ENCODE results near the gene NAGLU. TPM values are rescaled to one million over a fixed set of nuclear protein-coding genes. Genes with fewer than 3 reads are reported as not detected.

Gene NAGLU
- polyA plus RNA-seq, 1 of the 3 experiments (the other 2 are of a cell fraction), result 33.9 TPM

DNA sequence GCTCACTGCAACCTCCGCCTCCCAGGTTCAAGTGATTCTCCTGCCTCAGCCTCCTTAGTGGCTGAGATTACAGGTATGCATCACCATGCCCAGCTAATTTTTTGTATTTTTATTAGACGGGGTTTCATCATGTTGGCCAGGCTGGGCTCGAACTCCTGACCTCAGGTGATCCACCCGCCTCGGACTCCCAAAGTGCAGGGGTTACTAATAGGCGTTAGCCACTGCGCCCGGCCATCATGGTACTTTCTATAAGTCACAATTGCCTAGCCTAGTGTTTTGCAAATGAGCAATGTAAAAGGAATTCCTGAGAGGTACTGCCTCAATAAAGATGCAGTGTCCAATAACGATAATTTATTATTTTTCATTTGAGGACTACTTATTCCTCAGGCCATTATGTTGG lies 55.4 kb downstream of the NAGLU start:
- ChIA-PET CTCF (interaction anchor here (3.6 kb wide), 1 partner anchor 13 kb away, joined by 22 read pairs; the partner anchor contains the start of gene PSMC3IP), POLR2A (no interaction called here)
- TF ChIP-seq JUND (IDR thresholded peaks at IDR 0.05), result no peak
- H3K27me3 ChIP-seq (ENCODE audit: insufficient read depth), result no peaks in the 10 kb centered on the region
- no peak for DNase-seq
- H4K20me1 ChIP-seq (ENCODE audit: insufficient read depth), result peaks cover 15% of the 10 kb centered on the region; the same call in 1 of the 2 replicates
- peaks cover 20 to 34% of the 10 kb centered on the region in 2 experiments for H3K36me3 ChIP-seq (replicated peaks in 1 of 2; ENCODE audit: control insufficient read depth in 1 of 2, insufficient read depth in 2 of 2, low read length in 1 of 2)
- H3F3A ChIP-seq (replicated peaks; ENCODE audit: insufficient read depth), result peaks cover under 1% of the 10 kb centered on the region
- H3K4me3 ChIP-seq (ENCODE audit: low read depth in 2 of 2, low read length in 1 of 2), result no peak overlapping the region
- no peak overlapping the region for H3K4me2 ChIP-seq
- H3K79me2 ChIP-seq (ENCODE audit: insufficient read depth), result peaks cover 58% of the 10 kb centered on the region
- no peak overlapping the region for H2AFZ ChIP-seq (ENCODE audit: low read depth)
- no peak overlapping the region for H3K9ac ChIP-seq
- no peak overlapping the region for H3K27ac ChIP-seq (ENCODE audit: low read depth in 2 of 2, low read length in 1 of 2)
- H3K9me2 ChIP-seq, result no peaks in the 10 kb centered on the region
- H3K9me3 ChIP-seq, result no peaks in the 10 kb centered on the region
- WGBS (ENCODE audit: low lambda C conversion rate), result 97% methylated on average over 9 of the region's 9 CpGs
- no peaks in the 10 kb centered on the region; a peak in 1 of 4 replicates for H3K4me1 ChIP-seq (ENCODE audit: control insufficient read depth in 1 of 2, insufficient read depth in 2 of 2, low read depth in 1 of 2, low read length in 1 of 2)

Small RNA genes within 50 kb of the gene (small RNA-seq; reads per million reads assigned to genes)
- 0 to 0.64 (median 0) reads per million in 7 experiments for gene MIR548AT

Other genes starting within 250 kb of the NAGLU start
- 1.4 and 2.3 TPM in 2 replicates for gene STAT5A, start 247.7 kb upstream of the NAGLU start, polyA plus RNA-seq (2012; rRNA removed)
- gene STAT3, start 147.8 kb upstream of the NAGLU start, polyA plus RNA-seq (2012; rRNA removed), result 35.7 and 38.7 TPM in 2 replicates
- 264 and 290 TPM in 2 replicates for gene CAVIN1, start 113.0 kb upstream of the NAGLU start, polyA plus RNA-seq (2012; rRNA removed)
- 31.7 and 37.1 TPM in 2 replicates for gene ATP6V0A1, start 77.4 kb upstream of the NAGLU start, polyA plus RNA-seq (2012; rRNA removed)
- gene HSD17B1, start 16.7 kb downstream of the NAGLU start, polyA plus RNA-seq (2012; rRNA removed), result 1.2 and 1.3 TPM in 2 replicates
- 56.6 and 69.4 TPM in 2 replicates for gene COASY, start 25.9 kb downstream of the NAGLU start, polyA plus RNA-seq (2012; rRNA removed)
- gene MLX, start 30.9 kb downstream of the NAGLU start, polyA plus RNA-seq (2012; rRNA removed), result 44.5 and 66.4 TPM in 2 replicates
- 14.2 and 17.3 TPM in 2 replicates for gene PSMC3IP, start 41.5 kb downstream of the NAGLU start, polyA plus RNA-seq (2012; rRNA removed)
- 13.3 and 24.9 TPM in 2 replicates for gene RETREG3, start 73.1 kb downstream of the NAGLU start, polyA plus RNA-seq (2012; rRNA removed)
- gene TUBG1, start 73.4 kb downstream of the NAGLU start, polyA plus RNA-seq (2012; rRNA removed), result 72.4 and 145 TPM in 2 replicates
- 27.6 and 33.9 TPM in 2 replicates for gene TUBG2, start 123.0 kb downstream of the NAGLU start, polyA plus RNA-seq (2012; rRNA removed)
- gene PLEKHH3, start 140.8 kb downstream of the NAGLU start, polyA plus RNA-seq (2012; rRNA removed), result 9.8 and 12.8 TPM in 2 replicates
- 2.2 and 3.1 TPM in 2 replicates for gene CCR10, start 145.6 kb downstream of the NAGLU start, polyA plus RNA-seq (2012; rRNA removed)
- 74.3 and 92.7 TPM in 2 replicates for gene CNTNAP1, start 146.3 kb downstream of the NAGLU start, polyA plus RNA-seq (2012; rRNA removed)
- 28.6 and 42.9 TPM in 2 replicates for gene EZH1, start 208.8 kb downstream of the NAGLU start, polyA plus RNA-seq (2012; rRNA removed)
- gene RAMP2, start 225.0 kb downstream of the NAGLU start, polyA plus RNA-seq (2012; rRNA removed), result 2.5 and 3.0 TPM in 2 replicates
- gene VPS25, start 237.2 kb downstream of the NAGLU start, polyA plus RNA-seq (2012; rRNA removed), result 127 and 158 TPM in 2 replicates
- 8.7 and 12.5 TPM in 2 replicates for gene WNK4, start 244.4 kb downstream of the NAGLU start, polyA plus RNA-seq (2012; rRNA removed)